Muscle layer of duodenum (tissue), 2 donors: ENCODE measurements around the gene SYNDIG1.
A peak's percentile ranks its signal among the peaks of the same experiment; 100 is the strongest.

Source experiments
- H3K27ac ChIP-seq: one replicate; pipeline ENCODE4 v1.7.0; 2013; ENCODE audit warnings: mild to moderate bottlenecking, low read length
- H3K27me3 ChIP-seq: one replicate; pipeline ENCODE4 v1.7.0; 2013; ENCODE audit warnings: low read depth, mild to moderate bottlenecking, control low read depth, low read length
- H3K36me3 ChIP-seq, 2 donors: one replicate each; pipeline ENCODE4 v1.7.0; 2013; ENCODE audit warnings: low read length in 2 of 2, control low read depth in 1 of 2, mild to moderate bottlenecking in 1 of 2; ENCODE audit not compliant: insufficient read depth in 2 of 2, control insufficient read depth in 1 of 2
- H3K4me1 ChIP-seq, 2 donors: one replicate each; pipeline ENCODE4 v1.7.0; 2013; ENCODE audit warnings: low read length in 2 of 2, mild to moderate bottlenecking in 2 of 2, control low read depth in 1 of 2, moderate library complexity in 1 of 2; ENCODE audit not compliant: insufficient read depth in 2 of 2, control insufficient read depth in 1 of 2
- H3K4me3 ChIP-seq, 2 donors: one replicate each; pipeline ENCODE4 v1.7.0; 2013; ENCODE audit warnings: low read length in 2 of 2, low read depth in 1 of 2, mild to moderate bottlenecking in 1 of 2
- H3K9me3 ChIP-seq, 2 donors: one replicate each; pipeline ENCODE4 v1.7.0; 2013; ENCODE audit warnings: low read length in 2 of 2, control low read depth in 1 of 2, mild to moderate bottlenecking in 1 of 2; ENCODE audit not compliant: control insufficient read depth in 1 of 2
- donor health status: healthy.

Gene SYNDIG1

DNA sequence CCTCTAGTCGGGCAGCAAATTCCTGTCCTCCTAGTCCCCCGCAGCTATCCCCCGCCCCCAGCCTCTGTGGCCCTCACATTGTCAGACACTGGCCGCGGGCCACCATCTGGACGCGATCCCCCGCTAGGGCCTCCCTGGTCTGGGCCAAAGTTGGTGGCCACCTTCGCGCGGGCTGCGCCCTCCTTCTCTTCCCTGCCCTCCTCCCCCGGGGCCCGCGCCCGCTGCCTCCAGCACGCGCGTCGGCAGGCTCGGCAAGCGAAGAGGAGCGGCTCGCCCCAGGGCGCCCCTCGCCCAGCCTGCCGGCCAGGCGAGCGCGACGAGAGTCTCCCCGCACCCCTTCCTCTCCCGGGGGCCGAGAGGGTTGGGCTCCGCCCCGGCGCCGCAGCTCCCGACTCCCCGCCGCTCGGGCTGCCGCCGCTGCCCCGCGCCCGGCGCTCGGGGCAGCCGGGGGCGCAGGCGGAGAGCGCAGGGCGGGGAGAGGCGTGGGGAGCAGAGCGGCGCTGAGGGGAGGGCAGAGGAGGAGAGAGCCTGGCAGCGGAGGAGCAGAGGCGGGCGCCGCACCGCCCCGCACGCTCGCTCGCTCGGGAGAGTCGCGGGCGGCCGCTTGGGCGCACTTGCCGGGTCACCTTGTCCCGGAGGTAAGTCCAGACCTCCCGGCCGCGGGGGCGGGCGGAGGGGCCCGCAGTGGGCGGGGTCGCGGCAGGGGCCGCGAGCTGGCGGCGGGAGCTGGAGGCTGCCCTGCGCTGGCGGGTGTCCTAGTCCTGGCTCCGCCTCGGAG, at the start of gene SYNDIG1:
TSS of gene SYNDIG1 (plus strand) at position 514 of the 778 bp plus-strand sequence. CDS start 73,469 bp downstream, outside the sequence.
- H3K4me1 ChIP-seq = peaks cover 0 to 19% of the 10 kb centered on the region in 2 donors
- no peak within 1 kb of the TSS for H3K27ac ChIP-seq
- H3K9me3 ChIP-seq = no peaks in the 10 kb centered on the region
- no peaks in the 10 kb centered on the region for H3K36me3 ChIP-seq
- peaks cover 15% of the 10 kb centered on the region for H3K27me3 ChIP-seq
- peak within 1 kb of the TSS; percentile 49 to 60 for H3K4me3 ChIP-seq

GRCh38 chr20:24419786-24420185, 49.6 kb upstream of the SYNDIG1 start:
- no peaks in the 10 kb centered on the region for H3K27me3 ChIP-seq
- H3K4me1 ChIP-seq = no peaks in the 10 kb centered on the region
- peaks cover 0 to 11% of the 10 kb centered on the region in 2 donors for H3K9me3 ChIP-seq
- H3K36me3 ChIP-seq = no peaks in the 10 kb centered on the region
- no peak overlapping the region for H3K4me3 ChIP-seq
- H3K27ac ChIP-seq = no peak overlapping the region

- no peaks in the 10 kb centered on the region for H3K36me3 ChIP-seq
- no peaks in the 10 kb centered on the region for H3K4me1 ChIP-seq
- H3K4me3 ChIP-seq = no peak overlapping the region
- H3K27ac ChIP-seq = no peak overlapping the region
- H3K9me3 ChIP-seq = peaks cover 0 to 9% of the 10 kb centered on the region in 2 donors
- H3K27me3 ChIP-seq = no peaks in the 10 kb centered on the region
Observed at GRCh38 chr20:24420567-24420966, 48.9 kb upstream of the SYNDIG1 start.

- Histone ChIP-seq H3K27ac (no peak overlapping the region), H3K4me3 (no peak overlapping the region), H3K27me3 (no peaks in the 10 kb centered on the region), H3K36me3 (no peaks in the 10 kb centered on the region), H3K9me3 (peaks cover 0 to 8% of the 10 kb centered on the region in 2 donors), H3K4me1 (no peaks in the 10 kb centered on the region)
Observed at GRCh38 chr20:24421071-24421470, 48.4 kb upstream of the SYNDIG1 start.

GRCh38 chr20:24422091-24422760, 47.2 kb upstream of the SYNDIG1 start:
- H3K27ac ChIP-seq = no peak overlapping the region
- no peaks in the 10 kb centered on the region for H3K9me3 ChIP-seq
- H3K4me3 ChIP-seq = no peak overlapping the region
- no peaks in the 10 kb centered on the region for H3K4me1 ChIP-seq
- H3K36me3 ChIP-seq = no peaks in the 10 kb centered on the region
- no peaks in the 10 kb centered on the region for H3K27me3 ChIP-seq

DNA sequence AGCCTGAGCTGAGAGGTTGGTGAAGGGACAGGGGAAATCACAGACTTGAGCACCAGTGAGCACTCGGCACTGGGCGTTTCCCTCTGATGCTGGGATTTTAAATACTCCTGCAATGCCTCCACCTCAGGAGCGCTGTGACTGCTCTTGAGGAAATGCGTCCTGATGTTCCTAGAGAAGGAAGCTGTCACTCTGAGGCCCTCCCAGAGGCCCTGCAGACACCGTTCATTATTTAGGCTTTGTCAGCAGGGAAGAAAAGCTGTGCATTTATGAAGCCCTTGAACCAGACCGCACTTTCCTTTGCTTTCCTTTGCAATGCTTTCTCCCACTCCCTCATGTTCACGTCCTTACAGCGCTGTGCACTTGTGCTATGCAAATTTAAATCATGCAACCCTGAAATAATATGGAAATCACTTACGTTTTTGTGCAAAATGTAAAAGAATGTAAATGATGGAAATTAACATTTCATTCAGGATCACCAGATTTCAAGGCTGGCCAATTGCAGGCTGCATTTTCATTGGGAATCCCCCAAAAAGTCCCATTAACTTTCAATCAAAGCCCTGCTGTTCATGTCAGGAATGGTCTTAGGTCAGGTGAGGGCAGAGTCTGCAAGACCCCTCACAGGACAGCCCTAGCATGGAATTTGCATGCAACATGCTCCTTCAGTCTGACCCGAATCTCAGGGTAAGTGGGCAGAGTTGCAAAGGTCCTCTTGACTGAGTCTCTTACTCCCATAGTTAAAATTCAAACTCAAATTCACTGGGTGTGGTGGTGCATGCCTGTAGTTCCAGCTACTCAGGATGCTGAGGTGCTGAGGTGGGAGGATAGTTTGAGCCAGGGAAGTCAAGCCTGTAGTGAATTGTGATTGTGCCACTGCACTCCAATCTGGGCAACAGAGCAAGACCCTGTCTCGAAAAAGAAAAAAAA, 45.8 kb upstream of the SYNDIG1 start:
- Histone ChIP-seq H3K4me3 (no peak overlapping the region), H3K4me1 (no peaks in the 10 kb centered on the region), H3K27ac (no peak overlapping the region), H3K9me3 (peaks cover 0 to 5% of the 10 kb centered on the region in 2 donors), H3K36me3 (no peaks in the 10 kb centered on the region), H3K27me3 (no peaks in the 10 kb centered on the region)

GRCh38 chr20:24425523-24426135, 43.8 kb upstream of the SYNDIG1 start:
- no peak overlapping the region for H3K4me3 ChIP-seq
- H3K27ac ChIP-seq = no peak overlapping the region
- peaks cover 0 to 6% of the 10 kb centered on the region in 2 donors for H3K9me3 ChIP-seq
- no peaks in the 10 kb centered on the region for H3K4me1 ChIP-seq
- H3K27me3 ChIP-seq = no peaks in the 10 kb centered on the region
- H3K36me3 ChIP-seq = no peaks in the 10 kb centered on the region

GRCh38 chr20:24431279-24432045, 38.0 kb upstream of the SYNDIG1 start:
- Histone ChIP-seq H3K36me3 (no peaks in the 10 kb centered on the region), H3K27me3 (no peaks in the 10 kb centered on the region)

DNA sequence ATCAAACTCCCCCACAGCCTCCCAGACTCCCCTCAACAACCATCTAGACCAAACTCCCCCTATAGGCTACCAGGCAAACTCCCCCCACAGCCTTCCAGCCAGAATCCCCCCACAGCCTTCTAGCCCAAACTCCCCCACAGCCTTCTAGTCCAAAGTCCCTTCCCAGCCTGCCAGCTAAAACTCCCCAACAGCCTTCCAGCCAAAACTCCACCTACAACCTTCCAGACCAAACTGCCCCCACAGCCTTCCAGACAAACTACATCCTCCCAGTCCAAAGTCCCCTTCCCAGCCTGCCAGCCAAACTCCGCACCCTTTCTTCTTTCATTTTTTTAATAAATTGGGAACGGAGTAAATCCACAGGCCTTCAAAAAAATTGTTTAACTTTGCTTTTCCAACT, 37.4 kb upstream of the SYNDIG1 start:
- H3K9me3 ChIP-seq = peaks cover 0 to 6% of the 10 kb centered on the region in 2 donors
- no peak overlapping the region for H3K27ac ChIP-seq
- H3K4me1 ChIP-seq = no peaks in the 10 kb centered on the region
- no peaks in the 10 kb centered on the region for H3K36me3 ChIP-seq
- no peak overlapping the region for H3K4me3 ChIP-seq
- no peaks in the 10 kb centered on the region for H3K27me3 ChIP-seq

More at GRCh38 chr20:24431279-24432045, 38.0 kb upstream of the SYNDIG1 start:
- Histone ChIP-seq H3K9me3 (peaks cover 0 to 6% of the 10 kb centered on the region in 2 donors), H3K4me1 (no peaks in the 10 kb centered on the region), H3K27ac (no peak overlapping the region), H3K4me3 (no peak overlapping the region)

- Histone ChIP-seq H3K27me3 (no peaks in the 10 kb centered on the region), H3K36me3 (no peaks in the 10 kb centered on the region), H3K9me3 (no peaks in the 10 kb centered on the region), H3K4me3 (no peak overlapping the region), H3K27ac (no peak overlapping the region), H3K4me1 (no peaks in the 10 kb centered on the region)
Observed at GRCh38 chr20:24436160-24436559, 33.3 kb upstream of the SYNDIG1 start.
